DMS79 (cell line): ENCODE results near the gene CNOT6L.
"Not testable (repeated sequence)": the region's sequence is repeated elsewhere in the genome, so short reads cannot be mapped to it uniquely, and the experiment has no call there.

ENCODE experiments used
- DNase-seq: peaks from one replicate; lab custom pipeline; 2025; lab: John Stamatoyannopoulos, UW

The CNOT6L gene

DNA sequence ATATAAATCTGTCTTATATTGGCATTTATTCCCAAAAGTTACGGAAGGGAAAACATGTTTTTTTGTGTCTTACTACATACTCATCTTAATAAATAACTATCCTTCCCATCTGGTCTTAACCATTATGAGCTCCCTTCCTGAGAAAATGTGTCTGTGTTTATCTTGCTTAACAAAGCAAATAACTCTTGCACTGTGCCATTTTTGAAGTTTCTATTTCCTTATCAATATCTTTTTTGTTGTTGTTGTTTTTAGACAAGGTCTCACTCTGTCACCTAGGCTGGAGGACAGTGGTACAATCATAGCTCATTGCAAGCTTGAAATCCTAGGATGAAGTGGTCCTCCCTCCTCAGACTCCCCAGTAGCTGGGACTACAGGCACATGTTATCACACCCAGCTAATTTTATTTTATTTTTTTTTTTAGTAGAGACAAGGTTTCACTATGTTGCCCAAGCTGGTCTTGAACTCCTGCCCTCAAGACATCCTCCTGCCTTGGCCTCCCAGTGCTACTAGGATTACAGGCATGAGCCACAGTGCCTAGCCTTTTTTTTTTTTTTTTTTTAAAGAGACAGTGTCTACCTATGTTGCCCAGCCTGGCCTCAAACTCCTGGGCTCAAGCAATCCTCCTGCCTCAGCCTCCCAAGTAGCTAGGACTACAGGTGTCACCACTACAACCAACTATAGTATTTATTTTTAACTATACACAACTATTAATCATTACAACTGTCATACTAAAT, 36.9 kb downstream of the CNOT6L start:
- DNase-seq, result no peak

GRCh38 chr4:77780762-77781161, 38.4 kb downstream of the CNOT6L start:
- not testable (repeated sequence) for DNase-seq

GRCh38 chr4:77777135-77777807, 41.9 kb downstream of the CNOT6L start:
- no peak for DNase-seq

GRCh38 chr4:77776182-77777134, 42.7 kb downstream of the CNOT6L start:
- no peak for DNase-seq

DNA sequence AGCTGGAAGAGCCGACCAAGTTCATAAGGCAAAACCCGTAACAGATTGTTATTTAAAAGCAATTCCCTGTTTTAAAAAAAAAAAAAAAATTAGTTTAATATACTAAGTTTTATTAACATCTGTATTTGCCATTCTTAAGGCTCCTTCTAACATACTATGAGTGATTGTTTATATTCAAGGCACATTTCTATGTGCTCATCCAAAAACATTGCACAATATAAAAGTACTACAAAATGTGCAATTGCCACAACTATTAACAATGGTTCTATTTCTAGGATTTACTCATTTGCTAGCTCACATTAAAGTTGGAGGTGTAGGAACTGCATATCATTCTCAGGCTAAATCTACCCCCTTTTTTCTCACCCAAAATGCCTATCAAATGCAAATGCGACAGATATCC, 46.1 kb downstream of the CNOT6L start:
- no peak for DNase-seq

DNA sequence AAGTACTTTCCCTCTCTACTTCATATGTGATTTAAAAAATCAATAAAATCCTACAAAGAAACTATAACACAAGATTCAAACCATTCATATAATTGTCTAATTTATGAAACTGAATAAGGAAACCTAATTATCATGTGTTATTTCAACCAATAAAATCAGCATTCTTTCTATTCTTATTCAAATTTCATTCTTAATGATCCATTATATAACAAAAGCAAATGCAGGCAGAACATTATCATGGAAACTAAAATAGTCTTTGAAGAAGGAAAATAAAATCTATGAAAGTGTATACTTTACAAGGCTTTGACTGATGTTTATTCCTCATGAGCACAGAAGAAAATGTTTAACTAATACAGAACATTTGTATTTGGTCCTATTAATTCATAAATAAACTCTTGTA, 47.6 kb downstream of the CNOT6L start:
- no peak for DNase-seq

GRCh38 chr4:77765720-77766119, 53.4 kb downstream of the CNOT6L start:
- no peak for DNase-seq

GRCh38 chr4:77762531-77762930, 56.6 kb downstream of the CNOT6L start:
- no peak for DNase-seq

DNA sequence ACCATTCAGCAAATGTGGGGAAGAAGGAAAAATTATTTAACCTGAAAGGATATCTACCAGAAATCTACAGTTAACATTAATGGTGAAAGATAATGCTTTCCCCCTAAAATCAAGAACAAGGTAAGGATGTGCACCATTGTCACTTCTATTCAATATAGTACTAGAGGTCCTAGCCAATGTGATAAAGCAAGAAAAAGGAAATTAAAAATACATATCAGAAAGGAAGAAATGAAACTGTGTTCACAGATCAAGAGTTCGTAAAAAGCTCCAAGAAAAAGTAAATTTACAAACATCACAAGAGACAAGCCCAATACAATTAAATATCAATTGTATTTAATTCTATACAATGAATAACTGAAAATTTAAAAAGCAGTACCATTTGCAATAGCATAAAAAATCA, 57.6 kb downstream of the CNOT6L start:
- no peak for DNase-seq

- no peak for DNase-seq
Measured at GRCh38 chr4:77758804-77759203, 60.4 kb downstream of the CNOT6L start.

DNA sequence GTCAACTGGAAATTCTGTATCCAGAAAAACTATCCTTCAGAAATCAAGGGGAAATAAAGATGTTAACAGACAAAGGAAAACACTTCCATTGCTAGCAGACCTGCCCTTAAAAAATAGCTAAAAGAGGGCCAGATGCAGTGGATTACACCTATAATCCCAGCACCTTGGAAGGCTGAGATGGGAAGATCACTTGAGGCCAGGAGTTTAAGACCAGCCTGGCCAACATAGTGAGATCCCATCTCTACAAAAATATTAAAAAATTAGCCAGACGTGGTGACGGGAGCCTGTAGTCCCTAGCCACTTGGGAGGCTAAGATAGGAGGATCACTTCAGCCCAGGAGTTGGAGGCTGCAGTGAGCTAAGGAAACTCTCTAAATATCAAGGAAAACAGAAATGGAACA, 67.4 kb downstream of the CNOT6L start:
- DNase-seq, result no peak

DNA sequence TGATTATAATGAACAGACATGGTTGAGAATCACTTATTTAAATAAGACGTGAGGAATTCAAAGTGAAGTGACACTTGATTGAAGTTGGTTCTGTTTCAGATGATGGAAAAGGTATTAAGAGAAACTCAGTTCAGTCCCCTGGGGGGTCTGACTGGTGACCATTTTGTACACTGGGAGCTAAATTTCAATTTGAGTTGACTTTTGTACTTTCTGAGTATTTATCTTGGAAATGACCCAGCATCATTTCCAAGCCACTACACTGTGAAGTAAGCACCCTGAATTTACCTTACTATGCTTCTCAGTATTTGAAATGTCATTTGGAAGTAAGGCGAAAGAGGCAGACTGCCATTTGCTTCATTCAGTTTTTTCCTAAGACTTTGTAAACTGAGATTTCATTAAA, 73.4 kb downstream of the CNOT6L start:
- peak; percentile 65 for DNase-seq

DNA sequence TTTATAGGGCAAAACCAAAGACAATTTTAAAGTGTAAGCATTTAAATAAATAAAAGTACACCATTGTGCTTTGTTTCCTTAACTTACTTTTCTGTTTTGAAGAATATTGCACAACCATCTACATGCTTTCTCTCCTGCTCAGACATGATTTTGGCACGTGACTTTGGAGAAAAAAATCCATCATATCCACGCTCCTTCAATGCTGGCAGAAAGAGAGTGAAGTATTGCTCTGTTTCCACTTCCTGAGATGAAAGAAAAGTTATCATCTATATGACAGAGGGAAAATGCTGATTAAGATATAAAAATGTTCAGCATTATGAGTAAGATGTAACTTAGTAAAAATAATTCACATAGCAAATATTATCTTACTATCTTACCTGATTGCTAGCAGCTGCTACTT, 77.1 kb downstream of the CNOT6L start:
- DNase-seq, result no peak

GRCh38 chr4:77740480-77740879, 78.7 kb downstream of the CNOT6L start:
- DNase-seq, result no peak

GRCh38 chr4:77734928-77735327, 84.2 kb downstream of the CNOT6L start:
- DNase-seq, result no peak

- DNase-seq, result no peak
Measured at GRCh38 chr4:77731656-77732055, 87.5 kb downstream of the CNOT6L start.

GRCh38 chr4:77728420-77728819, 90.7 kb downstream of the CNOT6L start:
- no peak for DNase-seq

DNA sequence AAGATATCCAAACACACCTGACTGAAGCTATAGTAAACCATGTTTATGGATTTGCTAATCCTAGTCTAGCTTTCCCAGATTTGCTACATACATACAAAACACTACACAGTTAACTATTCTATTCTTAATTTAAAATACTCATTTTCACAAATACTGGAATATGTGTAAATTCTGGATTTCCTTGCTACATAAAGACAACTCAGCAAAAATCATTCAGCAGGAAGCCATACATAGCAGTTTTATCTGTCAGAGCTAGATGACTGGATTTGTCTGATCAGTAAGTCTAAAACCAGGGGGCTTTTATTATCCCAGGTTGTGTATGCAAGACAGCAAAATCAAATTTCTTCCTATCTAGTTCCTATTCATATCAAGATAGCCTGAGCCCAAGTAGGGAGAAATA, 98.1 kb downstream of the CNOT6L start:
- no peak for DNase-seq

DNA sequence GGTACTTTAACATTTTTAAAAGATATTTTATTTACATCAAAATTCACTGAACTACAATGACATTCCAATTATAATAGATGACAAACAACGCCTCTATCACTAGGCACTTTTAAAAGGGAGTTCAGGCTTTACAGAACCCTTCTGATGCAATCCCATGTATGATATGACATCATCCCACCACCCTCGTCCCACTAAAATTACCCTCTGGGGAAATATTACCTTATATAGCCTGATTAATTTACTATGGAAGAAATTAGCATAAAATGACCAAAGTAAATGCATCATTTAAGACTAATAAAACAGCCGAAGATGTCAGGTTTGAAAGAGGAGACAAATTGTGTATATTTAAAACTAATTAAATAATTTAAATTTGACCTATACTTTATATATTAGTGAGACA, 100.7 kb downstream of the CNOT6L start:
- not testable (repeated sequence) for DNase-seq

DNA sequence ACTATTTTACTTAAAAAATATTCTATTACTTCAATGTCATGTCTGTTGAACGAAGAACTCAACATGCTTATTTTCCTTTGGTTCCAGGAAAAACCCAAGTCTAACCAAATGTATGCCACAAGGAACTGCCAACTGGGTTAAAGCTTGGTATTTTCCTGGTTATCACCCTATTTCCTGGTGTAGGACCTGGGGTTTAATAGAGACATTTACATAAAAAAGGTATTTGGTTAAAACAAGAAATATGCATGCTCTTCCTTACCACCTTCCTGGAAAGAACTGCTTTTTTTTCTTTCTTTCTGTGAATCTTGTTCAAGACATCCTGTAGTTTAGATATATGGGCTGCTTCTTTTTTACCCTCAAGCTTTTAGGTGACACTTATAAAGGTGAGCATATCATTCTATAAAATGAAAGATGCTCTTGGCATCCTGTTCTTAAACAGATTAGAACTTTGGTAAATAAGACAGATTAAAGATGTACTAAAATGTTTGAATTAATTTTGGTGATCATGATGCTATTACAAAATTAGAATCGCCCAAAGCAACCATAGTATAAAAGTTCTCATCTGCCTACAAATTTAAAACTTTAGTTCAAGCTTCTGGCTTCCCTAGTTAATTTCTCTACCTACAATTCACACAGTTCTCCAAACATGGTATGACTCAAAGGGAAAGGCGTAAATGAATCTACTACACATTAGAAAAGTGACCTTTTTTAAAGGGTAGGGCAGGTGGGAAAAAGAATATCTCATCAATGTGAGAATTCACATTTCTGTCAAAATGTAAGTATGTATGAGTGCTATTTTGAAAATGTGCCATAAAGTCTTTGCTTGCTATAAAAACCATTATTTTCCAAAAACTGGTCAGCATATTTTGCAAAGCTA, 103.5 kb downstream of the CNOT6L start:
- no peak for DNase-seq

DNA sequence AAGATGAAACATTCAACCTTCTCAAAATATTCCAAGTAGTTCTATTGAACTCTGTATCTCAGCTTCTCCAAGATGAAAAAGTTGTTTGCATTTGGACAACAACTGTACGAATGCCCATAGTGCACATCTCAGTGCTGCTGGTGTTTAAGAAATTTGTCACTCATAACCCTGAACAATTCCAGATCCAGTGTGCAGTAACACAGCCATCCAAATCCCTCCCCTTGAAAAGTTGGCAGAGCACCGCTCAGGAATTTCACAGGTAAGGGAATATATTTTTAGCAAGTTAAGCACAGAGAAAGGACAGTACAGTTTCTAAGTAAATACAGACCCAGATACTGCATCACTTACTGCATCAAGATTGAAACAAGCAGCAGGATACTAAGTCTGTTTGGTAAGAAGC, 104.7 kb downstream of the CNOT6L start:
- DNase-seq, result no peak

DNA sequence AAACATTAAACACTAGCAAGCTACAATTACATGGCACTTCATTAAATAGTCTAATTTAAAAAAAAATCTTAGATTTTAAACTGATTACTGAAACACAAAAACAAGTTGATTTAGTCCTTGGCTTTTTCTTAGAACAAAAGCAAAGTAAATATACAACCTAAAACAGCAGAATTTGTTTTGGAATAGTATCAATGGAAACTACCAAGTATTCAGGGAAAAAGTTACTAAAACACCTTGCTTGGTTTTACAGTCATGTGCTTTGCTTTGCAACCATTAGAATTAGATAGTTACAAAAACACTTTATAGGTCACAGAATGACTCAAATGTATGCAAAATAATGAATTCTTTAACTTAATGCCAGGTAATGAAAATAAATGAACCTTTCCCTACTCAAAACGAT, 105.3 kb downstream of the CNOT6L start:
- DNase-seq, result no peak
